ENCODE results near the gene AP2M1.

- TF ChIP-seq CTCF (IDR thresholded peaks at IDR 0.05) (no peak), POLR2A (IDR thresholded peaks at IDR 0.05) (no peak)
Observed at GRCh38 chr3:184185461-184186183, 11.0 kb downstream of the AP2M1 start.
